Ramos (cell line): ENCODE data around the gene BRCA2.

Experiments
- in situ Hi-C: fragments of 300-500 bp; cut with MboI; formaldehyde crosslinking; loops from one replicate; pipeline ENCODE4 v1.14.3; 2022; ENCODE audit warnings: low sequenced_read_pairs; ENCODE audit not compliant: unreplicated experiment

The BRCA2 gene

GRCh38 chr13:32426990-32427851 lies 111.9 kb downstream of the BRCA2 start:
- in situ Hi-C loops = no loop called here

DNA sequence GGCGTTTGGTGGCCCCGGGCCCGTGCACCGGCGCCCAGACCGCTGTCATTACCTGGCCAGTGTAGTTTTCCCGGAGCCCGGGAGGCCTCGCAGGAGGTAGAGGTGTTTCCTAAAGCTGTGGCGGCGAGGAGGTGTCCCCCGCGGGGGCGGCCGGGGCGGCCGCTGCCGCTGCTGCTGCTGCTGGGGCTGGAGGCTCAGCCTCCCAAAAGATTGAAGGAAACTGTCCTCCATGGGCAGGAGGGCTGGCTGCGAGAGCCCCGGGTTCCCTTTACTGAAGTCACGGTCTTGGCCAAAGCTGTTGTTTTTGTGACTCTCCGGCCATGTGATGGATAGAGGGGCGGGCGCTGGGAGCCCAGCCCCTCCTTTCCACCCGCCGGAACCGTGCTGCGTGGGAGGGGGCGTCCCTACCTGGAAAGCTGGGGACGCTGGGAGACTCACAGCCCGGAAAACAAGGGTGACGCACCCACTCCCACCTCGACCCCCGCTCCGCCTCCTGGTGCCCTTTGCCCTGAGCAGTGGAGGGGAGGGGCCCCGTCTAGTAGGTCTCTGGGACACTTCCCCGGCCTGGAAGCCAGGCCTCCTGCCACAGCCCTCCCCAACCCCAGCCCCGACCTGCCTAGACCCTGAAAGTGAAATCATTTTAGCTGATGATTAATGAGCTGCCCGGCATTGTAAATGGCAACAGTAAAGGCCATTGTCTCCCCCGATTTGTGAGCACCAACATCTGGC lies 112.7 kb downstream of the BRCA2 start, which contains the start of gene N4BP2L1:
Gene N4BP2L1, minus strand, starts transcription at position 279 of the 729 bp plus-strand sequence. Its CDS starts 48 bp downstream, at position 231.
- in situ Hi-C loops = no loop called here

DNA sequence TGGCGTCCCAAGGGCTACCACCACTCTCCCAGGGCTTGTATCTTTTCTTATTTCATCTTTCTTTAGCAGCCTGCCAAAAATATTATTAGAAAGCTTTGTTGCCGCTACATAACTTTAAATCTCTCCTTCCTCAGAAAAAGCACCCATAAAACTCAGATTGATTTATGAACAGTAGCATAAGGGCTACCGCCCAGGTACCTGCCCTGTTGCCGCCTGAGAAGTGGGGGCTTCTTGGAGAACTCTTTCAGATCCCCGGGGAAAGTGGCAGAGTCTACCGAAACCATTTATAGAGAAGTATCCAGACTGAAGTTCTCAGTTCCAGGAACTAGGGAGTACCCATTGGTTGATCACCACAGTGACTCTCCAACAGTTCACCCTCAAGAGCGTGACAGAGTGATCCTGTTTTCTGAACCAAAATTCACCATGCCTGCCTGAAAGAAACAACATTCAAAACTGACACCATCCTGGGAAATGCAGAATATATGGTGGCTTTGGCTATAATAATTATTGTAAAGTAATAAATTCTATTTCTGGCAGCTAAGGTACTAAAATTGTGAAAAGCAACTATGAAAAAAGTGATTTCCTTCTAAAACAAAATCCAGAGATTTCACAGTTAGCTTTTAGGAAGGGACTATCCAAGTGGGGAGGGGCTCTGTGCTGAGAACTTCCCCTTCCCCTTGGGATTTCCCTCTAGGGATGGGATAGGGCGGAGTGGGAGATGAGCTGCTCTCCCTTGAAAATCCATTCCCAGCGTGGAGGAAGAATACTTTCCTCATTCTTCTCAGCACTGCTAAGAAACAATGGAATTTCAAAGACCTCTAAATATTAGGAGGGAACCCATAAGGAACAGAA lies 113.5 kb downstream of the BRCA2 start:
- in situ Hi-C loops = no loop called here

DNA sequence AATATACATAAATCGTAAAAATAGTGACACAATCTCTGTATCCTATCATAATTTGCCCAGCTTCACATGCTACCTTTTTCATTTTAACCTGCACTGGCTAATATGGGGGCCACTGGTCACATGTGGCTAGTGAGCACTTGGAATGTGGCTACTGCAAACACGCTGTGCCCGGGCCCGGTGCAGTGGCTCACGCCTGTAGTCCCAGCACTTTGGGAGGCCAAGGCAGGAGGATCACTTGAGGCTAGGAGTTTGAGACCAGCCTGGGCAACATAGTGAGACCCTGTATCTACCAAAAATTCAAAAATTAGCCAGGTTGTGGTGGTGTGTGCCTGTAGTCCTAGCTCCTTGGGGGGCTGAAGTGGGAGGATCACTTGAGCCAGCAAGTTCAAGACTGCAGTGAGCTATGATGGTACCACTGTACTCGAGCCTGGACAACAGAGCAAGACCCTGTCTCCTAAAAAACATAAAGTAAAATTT lies 114.2 kb downstream of the BRCA2 start:
- in situ Hi-C loops = no loop called here

GRCh38 chr13:32430018-32430747 lies 114.9 kb downstream of the BRCA2 start:
- in situ Hi-C loops = no loop called here

DNA sequence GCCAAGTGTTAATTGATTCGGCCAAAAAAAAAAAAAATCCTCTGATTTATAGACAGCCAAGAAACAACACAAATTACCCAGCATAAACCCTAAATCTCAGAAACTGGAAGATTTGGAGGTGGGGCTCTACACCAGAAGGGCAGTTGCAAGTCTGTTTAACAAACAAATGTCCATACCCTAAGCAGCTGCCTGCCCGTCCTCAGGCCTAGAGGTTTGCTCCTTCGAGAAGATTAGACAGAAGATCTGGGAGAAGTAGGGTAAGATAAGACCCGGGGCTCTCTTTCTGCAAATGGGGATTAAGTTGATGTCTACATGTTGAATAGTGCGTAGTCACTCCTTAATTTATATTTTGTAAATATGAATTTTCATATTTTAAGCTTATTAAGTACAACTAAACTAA lies 116.1 kb downstream of the BRCA2 start:
- in situ Hi-C loops = no loop called here

- in situ Hi-C loops = no loop called here
Observed at GRCh38 chr13:32432856-32433255, 117.5 kb downstream of the BRCA2 start.

- in situ Hi-C loops = no loop called here
Observed at GRCh38 chr13:32438871-32439270, 123.6 kb downstream of the BRCA2 start.

DNA sequence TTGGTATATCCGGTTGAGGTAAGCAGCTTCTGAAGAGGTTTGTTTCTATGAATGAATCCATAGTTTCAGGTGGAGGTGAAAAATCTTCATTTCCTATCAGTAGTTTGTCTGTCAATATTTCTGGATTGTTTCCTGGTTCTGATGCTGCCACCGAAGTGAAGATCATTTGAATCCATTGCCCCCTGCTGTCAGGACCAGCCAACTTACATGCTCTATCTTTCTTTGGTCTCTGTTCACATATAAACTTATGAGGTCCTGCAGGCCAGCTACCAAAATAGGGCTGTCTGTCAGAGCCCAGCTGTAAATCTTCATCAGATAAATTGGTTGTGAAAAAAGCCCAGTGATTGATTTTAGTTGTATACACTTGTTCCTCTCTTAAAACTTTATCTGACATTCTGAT lies 127.8 kb downstream of the BRCA2 start:
- in situ Hi-C loops = no loop called here

DNA sequence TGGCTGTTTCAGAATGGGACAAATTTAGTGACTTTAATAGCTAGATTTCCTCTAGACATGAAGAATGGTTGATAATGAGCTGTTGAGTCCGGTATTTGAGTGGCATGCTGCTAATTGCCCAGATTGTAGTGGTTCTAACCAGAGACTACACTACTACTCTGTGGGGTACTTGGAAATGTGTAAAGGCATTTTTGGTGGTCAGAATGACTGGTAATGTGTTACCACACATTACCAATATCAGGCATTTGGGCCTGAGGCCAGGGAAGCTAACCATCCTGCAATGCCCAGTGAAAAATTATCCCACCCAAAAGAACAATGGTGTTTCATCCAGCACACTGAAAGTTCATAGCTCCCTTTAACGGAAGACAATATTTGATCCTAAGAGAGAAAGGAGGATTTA lies 130.2 kb downstream of the BRCA2 start:
- in situ Hi-C loops = no loop called here

GRCh38 chr13:32446220-32446619 lies 130.9 kb downstream of the BRCA2 start:
- in situ Hi-C loops = no loop called here

DNA sequence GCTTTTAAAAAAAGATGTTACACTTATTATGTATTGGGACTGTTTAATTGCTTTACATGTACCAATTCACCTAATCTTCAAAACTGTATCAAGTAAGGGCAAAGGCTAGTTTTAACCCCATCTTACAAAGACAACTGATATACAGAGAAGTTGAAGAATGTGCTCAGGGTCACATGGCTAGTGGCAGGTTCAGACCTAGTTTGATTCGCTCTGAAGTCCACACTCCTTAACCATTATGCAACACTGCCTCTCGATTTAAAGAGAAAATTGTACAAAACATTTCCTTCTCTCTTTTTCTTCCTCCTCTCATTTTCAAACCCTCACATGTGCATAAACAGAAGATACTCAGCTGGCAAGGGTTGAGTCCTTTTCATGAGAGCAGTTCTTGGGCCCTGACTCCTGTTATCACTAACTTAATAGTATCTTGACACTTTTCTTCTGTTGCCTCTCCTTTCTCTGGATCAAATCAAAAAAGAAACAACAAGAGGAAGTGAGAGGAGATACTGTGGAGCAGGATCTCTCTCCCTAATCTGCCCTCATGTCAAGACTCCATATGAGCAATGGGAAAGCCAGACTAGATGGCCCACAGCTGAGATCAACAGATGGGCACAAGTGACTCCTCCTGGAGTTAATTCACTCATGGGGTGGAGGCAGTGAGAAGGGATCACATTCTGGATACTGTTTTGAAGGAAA lies 131.6 kb downstream of the BRCA2 start:
- in situ Hi-C loops = no loop called here

DNA sequence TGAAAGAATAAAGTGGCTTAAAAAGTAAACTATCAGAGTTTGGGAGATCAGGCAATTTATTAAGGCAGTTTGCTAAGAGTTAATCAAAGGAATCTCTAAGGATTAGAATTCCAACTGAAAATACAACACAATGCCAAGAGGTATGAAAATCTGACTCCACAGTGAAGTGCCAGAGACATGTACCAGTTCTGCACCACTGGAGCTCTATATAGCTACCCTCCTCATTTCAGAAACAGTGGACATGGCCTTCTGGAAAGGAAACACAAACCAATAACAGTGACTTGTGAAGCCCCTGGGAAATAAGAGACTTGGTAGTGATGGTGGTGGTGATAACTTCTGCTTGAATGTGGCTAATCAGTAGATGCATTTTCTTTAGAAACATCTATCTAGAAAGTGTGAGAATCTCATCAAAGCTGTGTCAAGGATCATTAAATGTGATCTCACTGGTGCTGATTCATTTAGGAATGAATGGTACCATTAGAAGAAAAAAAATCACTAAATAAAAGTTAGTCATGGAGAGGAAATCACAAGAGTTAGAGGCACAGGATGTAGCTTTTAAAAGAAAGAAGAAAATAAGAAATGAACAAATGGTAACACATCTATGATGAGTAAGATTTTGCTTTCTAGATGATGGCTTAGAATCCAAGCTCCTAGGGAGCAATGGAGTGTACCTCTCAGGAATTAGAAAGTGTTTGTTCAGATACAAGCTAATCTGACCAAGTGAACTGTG lies 132.8 kb downstream of the BRCA2 start:
- in situ Hi-C loops = no loop called here

- in situ Hi-C loops = no loop called here
Observed at GRCh38 chr13:32448972-32449371, 133.7 kb downstream of the BRCA2 start.
